Esophagus squamous epithelium (tissue), 4 donors: ENCODE results near the gene PDPR.
"Not testable (repeated sequence)": the region's sequence is repeated elsewhere in the genome, so short reads cannot be mapped to it uniquely, and the experiment has no call there.

ENCODE experiments used
- CTCF ChIP-seq, 6 experiments: fragments of 450-650 bp in 4 of 6; fragments of 200-600 bp in 2 of 6; sonication (generic) in 2 of 6; IDR thresholded peaks; one replicate each; pipeline ENCODE4 v1.5.1; 2016 to 2019; ENCODE audit warnings: antibody characterized with exemption in 6 of 6, mild to moderate bottlenecking in 4 of 6, moderate library complexity in 4 of 6
- POLR2A ChIP-seq, 4 donors: fragments of 450-650 bp; IDR thresholded peaks; one replicate each; pipeline ENCODE4 v1.6.1; 2017; ENCODE audit warnings: antibody characterized with exemption in 4 of 4, mild to moderate bottlenecking in 4 of 4, moderate library complexity in 3 of 4

DNA sequence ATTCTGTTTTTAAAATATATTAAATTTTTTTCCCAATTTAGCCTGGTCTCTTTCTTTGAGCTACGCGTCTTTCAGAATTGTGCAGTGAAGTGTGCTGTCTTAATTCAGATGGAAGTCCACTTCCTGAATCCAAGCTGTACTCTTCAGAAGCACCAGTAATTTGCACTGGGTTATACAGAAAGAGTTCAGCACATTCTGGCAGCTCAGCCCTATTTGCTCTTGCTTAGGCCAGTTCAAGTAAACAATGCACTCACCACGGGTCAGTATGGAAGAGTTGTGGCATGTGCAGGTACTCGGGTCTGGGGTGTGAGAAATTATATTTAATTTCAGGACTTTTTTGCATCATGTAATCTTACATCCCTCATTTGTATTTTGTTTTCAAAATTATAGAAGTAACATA is 25.3 kb upstream of the PDPR start:
- not testable (repeated sequence) for TF ChIP-seq CTCF, POLR2A (IDR thresholded peaks at IDR 0.05)
